Activated CD8-positive, alpha-beta memory T cell treated with anti-CD3 and anti-CD28 coated beads, Interleukin-2, amount 50 U/mL, for 1 hour (primary cell): Measurements from ENCODE around the gene RSPH9.

Experiments used
- DNase-seq: peaks from one replicate; pipeline ENCODE4 v3.0.0-alpha.2; 2020; ENCODE audit errors: extremely low read depth

Gene RSPH9

GRCh38 chr6:43644940-43645612, at the start of gene RSPH9:
RSPH9 (plus strand) TSS chr6:43645036; CDS start chr6:43645099, 63 bp downstream.
- DNase-seq, result no peak

- DNase-seq, result no peak
Measured at GRCh38 chr6:43600595-43600994, 44.2 kb upstream of the RSPH9 start.

- no peak for DNase-seq
Measured at GRCh38 chr6:43604174-43604573, 40.7 kb upstream of the RSPH9 start.

- DNase-seq, result no peak
Measured at GRCh38 chr6:43606019-43606418, 38.8 kb upstream of the RSPH9 start.

- no peak for DNase-seq
Measured at GRCh38 chr6:43608310-43608763, 36.5 kb upstream of the RSPH9 start.

- DNase-seq, result no peak
Measured at GRCh38 chr6:43608807-43609206, 36.0 kb upstream of the RSPH9 start.

GRCh38 chr6:43609402-43609801, 35.4 kb upstream of the RSPH9 start:
- DNase-seq, result no peak

- no peak for DNase-seq
Measured at GRCh38 chr6:43610431-43610830, 34.4 kb upstream of the RSPH9 start.

GRCh38 chr6:43613721-43614395, 31.0 kb upstream of the RSPH9 start:
- no peak for DNase-seq

GRCh38 chr6:43614396-43614730, 30.5 kb upstream of the RSPH9 start:
- no peak for DNase-seq

- DNase-seq, result no peak
Measured at GRCh38 chr6:43616725-43617472, 27.9 kb upstream of the RSPH9 start.

GRCh38 chr6:43621078-43621835, 23.6 kb upstream of the RSPH9 start:
- DNase-seq, result no peak

- DNase-seq, result no peak
Measured at GRCh38 chr6:43621836-43622180, 23.0 kb upstream of the RSPH9 start.

- no peak for DNase-seq
Measured at GRCh38 chr6:43622541-43622940, 22.3 kb upstream of the RSPH9 start.

GRCh38 chr6:43623880-43624785, 20.7 kb upstream of the RSPH9 start:
- DNase-seq, result no peak

- DNase-seq, result no peak
Measured at GRCh38 chr6:43624786-43625288, 20.0 kb upstream of the RSPH9 start.

GRCh38 chr6:43625393-43625992, 19.3 kb upstream of the RSPH9 start:
- no peak for DNase-seq

GRCh38 chr6:43627008-43627825, 17.6 kb upstream of the RSPH9 start:
- DNase-seq, result no peak

GRCh38 chr6:43628393-43629103, 16.3 kb upstream of the RSPH9 start:
- DNase-seq, result no peak
